ENCODE data around the gene STAC2. TPM values are rescaled to one million over a fixed set of nuclear protein-coding genes. Genes with fewer than 3 reads are reported as not detected.
"Not testable (repeated sequence)": the region's sequence is repeated elsewhere in the genome, so short reads cannot be mapped to it uniquely, and the experiment has no call there.

The STAC2 gene
- polyA plus RNA-seq, 1 of the 3 experiments (the other 2 are of a cell fraction), result 0.07 TPM

DNA sequence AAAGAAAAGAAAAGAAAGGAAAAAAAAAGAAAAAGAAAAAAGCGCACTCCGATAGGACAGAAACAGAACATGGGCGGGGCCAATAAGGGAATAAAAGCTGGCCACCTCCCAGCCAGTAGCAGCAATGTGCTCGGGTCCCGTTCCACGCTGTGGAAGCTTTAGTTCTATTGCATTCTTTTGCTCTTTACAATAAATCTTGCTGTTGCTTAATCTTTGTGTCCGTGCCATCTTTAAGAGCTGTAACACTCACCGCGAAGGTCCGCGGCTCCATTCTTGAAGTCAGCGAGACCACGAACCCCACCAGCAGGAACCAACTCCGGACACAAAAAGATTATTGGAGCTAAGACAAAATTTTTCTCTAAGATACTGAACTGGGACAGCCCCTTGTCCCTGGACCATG, 56.6 kb downstream of the STAC2 start (continued):
- no peak for TF ChIP-seq RFX5 (IDR thresholded peaks at IDR 0.05; ENCODE audit: low read length)

DNA sequence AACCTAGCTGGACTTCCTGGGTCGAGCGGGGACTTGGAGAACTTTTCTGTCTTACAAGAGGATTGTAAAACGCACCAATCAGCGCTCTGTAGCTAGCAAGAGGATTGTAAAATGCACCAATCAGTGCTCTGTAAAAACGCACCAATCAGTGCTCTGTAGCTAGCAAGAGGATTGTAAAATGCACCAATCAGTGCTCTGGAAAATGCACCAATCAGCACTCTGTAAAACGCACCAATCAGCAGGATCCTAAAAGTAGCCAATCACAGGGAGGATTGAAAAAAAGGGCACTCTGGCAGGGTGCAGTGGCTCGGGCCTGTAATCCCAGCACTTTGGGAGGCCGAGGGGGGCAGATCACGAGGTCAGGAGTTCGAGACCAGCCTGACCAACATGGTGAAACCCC, 57.2 kb downstream of the STAC2 start:
- H3K4me3 ChIP-seq (ENCODE audit: low read depth in 2 of 2, low read length in 1 of 2); DNase-seq; H2AFZ ChIP-seq (ENCODE audit: low read depth); H3K36me3 ChIP-seq (replicated peaks in 1 of 2; ENCODE audit: control insufficient read depth in 1 of 2, insufficient read depth in 2 of 2, low read length in 1 of 2); H3K4me1 ChIP-seq (ENCODE audit: control insufficient read depth in 1 of 2, insufficient read depth in 2 of 2, low read depth in 1 of 2, low read length in 1 of 2); H3K9me3 ChIP-seq; H3K79me2 ChIP-seq (ENCODE audit: insufficient read depth); H3K9me2 ChIP-seq; H3K9ac ChIP-seq; POLR2A ChIA-PET; H4K20me1 ChIP-seq (ENCODE audit: insufficient read depth); H3F3A ChIP-seq (replicated peaks; ENCODE audit: insufficient read depth); H3K27ac ChIP-seq (ENCODE audit: low read depth in 2 of 2, low read length in 1 of 2); H3K4me2 ChIP-seq; H3K27me3 ChIP-seq (ENCODE audit: insufficient read depth): not testable (repeated sequence)
- CTCF ChIA-PET, result interaction anchor here (1.8 to 5.7 kb wide), 2 partner anchors 64 to 185 kb away, joined by 8 to 40 read pairs; no protein-coding TSS in a partner anchor
- 87% methylated on average over 10 of the region's 10 CpGs for WGBS (ENCODE audit: low lambda C conversion rate)

DNA sequence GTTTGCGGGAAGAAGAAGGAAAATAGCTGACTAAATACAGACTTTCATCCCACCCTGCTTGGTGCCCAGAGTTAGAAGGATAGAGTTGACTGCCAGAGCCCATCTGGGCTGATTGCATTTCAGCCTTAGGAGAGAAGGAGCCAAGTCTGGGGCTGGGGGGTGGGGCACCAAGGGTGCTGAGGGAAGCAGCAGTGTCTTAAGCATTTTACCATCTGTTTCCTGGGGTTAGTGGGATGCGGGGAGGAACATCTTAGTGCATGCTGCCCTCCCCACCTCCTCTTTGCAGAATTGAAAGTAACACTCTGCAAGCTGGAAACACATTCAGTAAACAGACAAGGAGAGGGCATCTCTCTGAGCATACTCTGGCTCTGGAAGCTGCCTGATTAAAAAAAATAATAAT, 58.3 kb downstream of the STAC2 start:
- WGBS (ENCODE audit: low lambda C conversion rate), result 87% methylated on average over 2 of the region's 2 CpGs
- no peak overlapping the region for H3K4me2 ChIP-seq
- POLR2A ChIA-PET, result interaction anchor here (0.6 to 1.9 kb wide), 2 partner anchors 32 to 573 kb away, joined by 3 to 6 read pairs; partner anchors contain the start of gene RPL19

More for the DNA sequence above, 58.3 kb downstream of the STAC2 start:
- Histone ChIP-seq H3F3A (replicated peaks; ENCODE audit: insufficient read depth) (peaks cover 5% of the 10 kb centered on the region), H3K4me1 (ENCODE audit: control insufficient read depth in 1 of 2, insufficient read depth in 2 of 2, low read depth in 1 of 2, low read length in 1 of 2) (peaks cover 0 to 3% of the 10 kb centered on the region in 2 experiments; a peak in 2 of 4 replicates), H3K27ac (ENCODE audit: low read depth in 2 of 2, low read length in 1 of 2) (no peak overlapping the region), H3K4me3 (ENCODE audit: low read depth in 2 of 2, low read length in 1 of 2) (no peak overlapping the region), H3K9me3 (no peaks in the 10 kb centered on the region), H3K36me3 (replicated peaks in 1 of 2; ENCODE audit: control insufficient read depth in 1 of 2, insufficient read depth in 2 of 2, low read length in 1 of 2) (no peaks in the 10 kb centered on the region), H3K9me2 (no peaks in the 10 kb centered on the region), H3K27me3 (ENCODE audit: insufficient read depth) (no peaks in the 10 kb centered on the region), H2AFZ (ENCODE audit: low read depth) (no peak overlapping the region), H3K9ac (no peak overlapping the region), H3K79me2 (ENCODE audit: insufficient read depth) (no peaks in the 10 kb centered on the region), H4K20me1 (ENCODE audit: insufficient read depth) (no peaks in the 10 kb centered on the region)
- no peak for TF ChIP-seq POLR2AphosphoS5 (IDR thresholded peaks at IDR 0.05; ENCODE audit: low read depth, low read length)
- no peak for TF ChIP-seq RAD21 (IDR thresholded peaks at IDR 0.05; ENCODE audit: low read length)
- no peak for TF ChIP-seq FOSL2 (IDR thresholded peaks at IDR 0.05; ENCODE audit: borderline replicate concordance, low read depth)
- TF ChIP-seq, protein P1, sequence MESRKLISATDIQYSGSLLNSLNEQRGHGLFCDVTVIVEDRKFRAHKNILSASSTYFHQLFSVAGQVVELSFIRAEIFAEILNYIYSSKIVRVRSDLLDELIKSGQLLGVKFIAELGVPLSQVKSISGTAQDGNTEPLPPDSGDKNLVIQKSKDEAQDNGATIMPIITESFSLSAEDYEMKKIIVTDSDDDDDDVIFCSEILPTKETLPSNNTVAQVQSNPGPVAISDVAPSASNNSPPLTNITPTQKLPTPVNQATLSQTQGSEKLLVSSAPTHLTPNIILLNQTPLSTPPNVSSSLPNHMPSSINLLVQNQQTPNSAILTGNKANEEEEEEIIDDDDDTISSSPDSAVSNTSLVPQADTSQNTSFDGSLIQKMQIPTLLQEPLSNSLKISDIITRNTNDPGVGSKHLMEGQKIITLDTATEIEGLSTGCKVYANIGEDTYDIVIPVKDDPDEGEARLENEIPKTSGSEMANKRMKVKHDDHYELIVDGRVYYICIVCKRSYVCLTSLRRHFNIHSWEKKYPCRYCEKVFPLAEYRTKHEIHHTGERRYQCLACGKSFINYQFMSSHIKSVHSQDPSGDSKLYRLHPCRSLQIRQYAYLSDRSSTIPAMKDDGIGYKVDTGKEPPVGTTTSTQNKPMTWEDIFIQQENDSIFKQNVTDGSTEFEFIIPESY (IDR thresholded peaks at IDR 0.05; ENCODE audit: borderline replicate concordance, low read depth), result no peak
- no peak for TF ChIP-seq USF1 (IDR thresholded peaks at IDR 0.05; ENCODE audit: borderline replicate concordance, low read depth)
- TF ChIP-seq FOXJ3 (CRISPR knock-in tag; IDR thresholded peaks at IDR 0.05), result no peak
- no peak for TF ChIP-seq NRF1 (IDR thresholded peaks at IDR 0.05; ENCODE audit: low read depth, low read length)
- TF ChIP-seq, protein P2, sequence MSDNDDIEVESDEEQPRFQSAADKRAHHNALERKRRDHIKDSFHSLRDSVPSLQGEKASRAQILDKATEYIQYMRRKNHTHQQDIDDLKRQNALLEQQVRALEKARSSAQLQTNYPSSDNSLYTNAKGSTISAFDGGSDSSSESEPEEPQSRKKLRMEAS (IDR thresholded peaks at IDR 0.05; ENCODE audit: low read depth), result no peak
- no peak for TF ChIP-seq ELF1 (IDR thresholded peaks at IDR 0.05)
- no peak for TF ChIP-seq SIN3A (IDR thresholded peaks at IDR 0.05; ENCODE audit: borderline replicate concordance, low read depth, low read length)
- TF ChIP-seq RXRA (IDR thresholded peaks at IDR 0.05; ENCODE audit: borderline replicate concordance, low read depth), result no peak
- no peak for TF ChIP-seq TEAD4 (IDR thresholded peaks at IDR 0.05; ENCODE audit: borderline replicate concordance, insufficient read depth)
- CTCF ChIA-PET, result interaction anchor here (3.9 to 5.7 kb wide), 3 partner anchors 7 to 184 kb away, joined by 38 to 108 read pairs (median 40); no protein-coding TSS in a partner anchor
- no peak for DNase-seq

Data from SK-N-SH (cell line).